HEK293 (cell line): ENCODE results near the gene UBL4A.
A peak's percentile ranks its signal among the peaks of the same experiment; 100 is the strongest.

Source experiments
- CTCF ChIA-PET: fragments of 350-600 bp; formaldehyde crosslinking; extraction: SDS; loops from one replicate; lab custom pipeline; 2021; ENCODE audit warnings: antibody characterized with exemption; lab: Yijun Ruan, JAX
- POLR2A ChIA-PET: fragments of 300-600 bp; formaldehyde crosslinking; extraction: SDS; loops from one replicate; lab custom pipeline; 2020; ENCODE audit warnings: antibody characterized with exemption, inconsistent platforms; lab: Yijun Ruan, JAX
- H3K27ac ChIP-seq: fragments of 200-500 bp; sonication (Bioruptor generic); 2 replicates; pipeline ENCODE4 v1.5.1; 2014; ENCODE audit warnings: low read depth, low read length, control low read depth, inconsistent platforms; ENCODE audit errors: extremely low read depth
- H3K36me3 ChIP-seq, 2 experiments: fragments of 200-500 bp in 1 of 2; sonication (Bioruptor generic) in 1 of 2; 1 replicate in 1 of 2; 2 replicates in 1 of 2; pipeline ENCODE4 v1.5.1; 2014 to 2017; ENCODE audit warnings: inconsistent platforms in 2 of 2, low read length in 2 of 2; ENCODE audit not compliant: control insufficient read depth in 2 of 2, insufficient read depth in 1 of 2
- H3K4me1 ChIP-seq: fragments of 200-500 bp; sonication (Bioruptor generic); 2 replicates; pipeline ENCODE4 v1.5.1; 2014; ENCODE audit warnings: mild to moderate bottlenecking, low read length, inconsistent platforms; ENCODE audit not compliant: control insufficient read depth, insufficient read depth
- H3K4me3 ChIP-seq: 2 replicates; pipeline ENCODE4 v1.5.1; 2011; ENCODE audit warnings: low read depth, mild to moderate bottlenecking, control low read depth, low read length, moderate library complexity
- H3K9me3 ChIP-seq: fragments of 200-500 bp; sonication (Bioruptor generic); 2 replicates; pipeline ENCODE4 v1.5.1; 2014; ENCODE audit warnings: low read depth, low read length, inconsistent platforms; ENCODE audit not compliant: control insufficient read depth, insufficient read depth
- HOXC10 ChIP-seq: sonication (generic); formaldehyde crosslinking; IDR thresholded peaks from 2 replicates; pipeline ENCODE4 v1.8.1; 2023; ENCODE audit warnings: mild to moderate bottlenecking, missing genetic modification reagents
- KLF9 ChIP-seq: fragments of 450-650 bp; formaldehyde crosslinking; IDR thresholded peaks from 2 replicates; pipeline ENCODE4 v1.5.1; 2016; ENCODE audit warnings: missing biosample characterization, missing genetic modification characterization, low read depth
- ZBTB6 ChIP-seq: fragments of 450-650 bp; formaldehyde crosslinking; IDR thresholded peaks from 2 replicates; pipeline ENCODE4 v1.5.1; 2017; ENCODE audit warnings: missing biosample characterization, missing genetic modification characterization
- ZFHX2 ChIP-seq: fragments of 450-650 bp; formaldehyde crosslinking; conservative IDR thresholded peaks from 2 replicates; pipeline ENCODE4 v1.5.1; 2016; ENCODE audit warnings: missing biosample characterization, missing genetic modification characterization
- ZFP41 ChIP-seq: fragments of 450-650 bp; formaldehyde crosslinking; IDR thresholded peaks from 2 replicates; pipeline ENCODE4 v1.5.1; 2016; ENCODE audit warnings: missing biosample characterization, missing genetic modification characterization, borderline replicate concordance
- ZNF2 ChIP-seq: fragments of 450-650 bp; formaldehyde crosslinking; IDR thresholded peaks from 2 replicates; pipeline ENCODE4 v1.5.1; 2016; ENCODE audit warnings: missing biosample characterization, missing genetic modification characterization
- ZNF302 ChIP-seq: fragments of 450-650 bp; formaldehyde crosslinking; IDR thresholded peaks from 2 replicates; pipeline ENCODE4 v1.5.1; 2016; ENCODE audit warnings: missing biosample characterization, missing genetic modification characterization, low read depth
- ZNF335 ChIP-seq: fragments of 450-650 bp; formaldehyde crosslinking; conservative IDR thresholded peaks from 2 replicates; pipeline ENCODE4 v1.5.1; 2016; ENCODE audit warnings: missing biosample characterization, missing genetic modification characterization
- ZNF350 ChIP-seq: fragments of 450-650 bp; formaldehyde crosslinking; IDR thresholded peaks from 2 replicates; pipeline ENCODE4 v1.5.0; 2017; ENCODE audit warnings: missing biosample characterization, mild to moderate bottlenecking, missing genetic modification characterization
- ZNF394 ChIP-seq: fragments of 450-650 bp; formaldehyde crosslinking; IDR thresholded peaks from 2 replicates; pipeline ENCODE4 v1.5.1; 2016; ENCODE audit warnings: missing biosample characterization, missing genetic modification characterization, mild to moderate bottlenecking, moderate library complexity, borderline replicate concordance
- ZNF426 ChIP-seq: fragments of 450-650 bp; formaldehyde crosslinking; IDR thresholded peaks from 2 replicates; pipeline ENCODE4 v1.5.1; 2017; ENCODE audit warnings: missing biosample characterization, missing genetic modification characterization, mild to moderate bottlenecking, inconsistent platforms, moderate library complexity
- ZNF548 ChIP-seq: fragments of 450-650 bp; formaldehyde crosslinking; IDR thresholded peaks from 2 replicates; pipeline ENCODE4 v1.5.1; 2016; ENCODE audit warnings: missing biosample characterization, missing genetic modification characterization
- ZNF585B ChIP-seq: fragments of 450-650 bp; formaldehyde crosslinking; IDR thresholded peaks from 2 replicates; pipeline ENCODE4 v1.5.1; 2016; ENCODE audit warnings: missing biosample characterization, missing genetic modification characterization
- ZNF596 ChIP-seq: fragments of 450-650 bp; IDR thresholded peaks from 2 replicates; pipeline ENCODE4 v1.5.0; 2018; ENCODE audit warnings: missing biosample characterization, mild to moderate bottlenecking, missing genetic modification characterization, moderate library complexity
- ZNF621 ChIP-seq: fragments of 450-650 bp; formaldehyde crosslinking; IDR thresholded peaks from 2 replicates; pipeline ENCODE4 v1.5.1; 2017; ENCODE audit warnings: missing biosample characterization, missing genetic modification characterization
- ZNF629 ChIP-seq: fragments of 450-650 bp; formaldehyde crosslinking; IDR thresholded peaks from 2 replicates; pipeline ENCODE4 v1.5.1; 2017; ENCODE audit warnings: missing biosample characterization, missing genetic modification characterization
- ZNF747 ChIP-seq: fragments of 450-650 bp; formaldehyde crosslinking; IDR thresholded peaks from 2 replicates; pipeline ENCODE4 v1.5.1; 2016; ENCODE audit warnings: missing biosample characterization, missing genetic modification characterization
- ZNF776 ChIP-seq: fragments of 450-650 bp; formaldehyde crosslinking; IDR thresholded peaks from 2 replicates; pipeline ENCODE4 v1.5.0; 2017; ENCODE audit warnings: missing biosample characterization, missing genetic modification characterization, borderline replicate concordance
- ZNF785 ChIP-seq: fragments of 450-650 bp; formaldehyde crosslinking; IDR thresholded peaks from 2 replicates; pipeline ENCODE4 v1.5.1; 2016; ENCODE audit warnings: missing biosample characterization, missing genetic modification characterization
- ZXDB ChIP-seq: fragments of 450-650 bp; formaldehyde crosslinking; IDR thresholded peaks from 2 replicates; pipeline ENCODE4 v1.5.1; 2016; ENCODE audit warnings: missing biosample characterization, missing genetic modification characterization
- TF ChIP-seq, protein P1 (sequence below): fragments of 450-650 bp; formaldehyde crosslinking; IDR thresholded peaks from 2 replicates; pipeline ENCODE4 v1.5.1; 2017; ENCODE audit warnings: missing biosample characterization, missing genetic modification characterization
- TF ChIP-seq, protein P2 (sequence below): fragments of 450-650 bp; formaldehyde crosslinking; IDR thresholded peaks from 2 replicates; pipeline ENCODE4; 2016; ENCODE audit warnings: missing biosample characterization, missing genetic modification characterization
- TF ChIP-seq, protein P3 (sequence below): fragments of 450-650 bp; formaldehyde crosslinking; conservative IDR thresholded peaks from 2 replicates; pipeline ENCODE4 v1.5.1; 2016; ENCODE audit warnings: low read depth, missing biosample characterization, missing genetic modification characterization
- TF ChIP-seq, protein P4 (sequence below): fragments of 450-650 bp; formaldehyde crosslinking; IDR thresholded peaks from 2 replicates; pipeline ENCODE4 v1.5.1; 2016; ENCODE audit warnings: missing biosample characterization, missing genetic modification characterization

Gene UBL4A

DNA sequence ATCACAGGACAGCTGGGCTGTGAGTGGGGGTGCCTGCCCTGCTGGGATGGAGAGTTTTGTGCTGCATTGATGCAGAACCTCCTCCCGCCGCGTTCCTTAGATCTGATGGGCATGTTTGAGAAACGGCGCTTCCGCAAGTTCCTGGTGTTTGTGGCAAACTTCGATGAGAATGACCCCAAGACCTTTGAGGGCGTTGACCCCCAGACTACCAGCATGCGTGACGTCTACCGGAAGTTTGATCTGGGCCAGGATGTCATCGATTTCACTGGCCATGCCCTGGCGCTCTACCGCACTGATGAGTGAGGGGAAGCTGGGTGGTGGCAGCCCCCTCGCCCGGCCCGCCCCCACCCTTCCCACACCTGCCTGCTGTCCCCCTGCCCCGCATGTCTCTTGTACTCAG is 46.6 kb downstream of the UBL4A start:
- Histone ChIP-seq H3K4me3 (no peak overlapping the region), H3K36me3 (peaks cover 7 to 65% of the 10 kb centered on the region in 2 experiments; a peak in 2 of 3 replicates), H3K27ac (no peak overlapping the region), H3K9me3 (no peaks in the 10 kb centered on the region), H3K4me1 (no peaks in the 10 kb centered on the region)
- ChIA-PET POLR2A (no interaction called here), CTCF (no interaction called here)
- no peak for TF ChIP-seq ZNF548
- no peak for TF ChIP-seq KLF9 (tag by site-specific recombination)
- TF ChIP-seq, protein P1, sequence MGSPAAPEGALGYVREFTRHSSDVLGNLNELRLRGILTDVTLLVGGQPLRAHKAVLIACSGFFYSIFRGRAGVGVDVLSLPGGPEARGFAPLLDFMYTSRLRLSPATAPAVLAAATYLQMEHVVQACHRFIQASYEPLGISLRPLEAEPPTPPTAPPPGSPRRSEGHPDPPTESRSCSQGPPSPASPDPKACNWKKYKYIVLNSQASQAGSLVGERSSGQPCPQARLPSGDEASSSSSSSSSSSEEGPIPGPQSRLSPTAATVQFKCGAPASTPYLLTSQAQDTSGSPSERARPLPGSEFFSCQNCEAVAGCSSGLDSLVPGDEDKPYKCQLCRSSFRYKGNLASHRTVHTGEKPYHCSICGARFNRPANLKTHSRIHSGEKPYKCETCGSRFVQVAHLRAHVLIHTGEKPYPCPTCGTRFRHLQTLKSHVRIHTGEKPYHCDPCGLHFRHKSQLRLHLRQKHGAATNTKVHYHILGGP (tag by site-specific recombination), result no peak
- TF ChIP-seq ZNF426, result no peak
- TF ChIP-seq ZXDB (tag by site-specific recombination), result no peak
- TF ChIP-seq ZNF621 (tag by site-specific recombination), result no peak
- TF ChIP-seq ZNF302, result no peak
- TF ChIP-seq ZNF596, result no peak
- no peak for TF ChIP-seq ZNF585B
- no peak for TF ChIP-seq ZNF785 (tag by site-specific recombination)
- TF ChIP-seq ZFP41, result no peak
- no peak for TF ChIP-seq ZNF350
- no peak for TF ChIP-seq ZNF2 (tag by site-specific recombination)
- TF ChIP-seq, protein P2, sequence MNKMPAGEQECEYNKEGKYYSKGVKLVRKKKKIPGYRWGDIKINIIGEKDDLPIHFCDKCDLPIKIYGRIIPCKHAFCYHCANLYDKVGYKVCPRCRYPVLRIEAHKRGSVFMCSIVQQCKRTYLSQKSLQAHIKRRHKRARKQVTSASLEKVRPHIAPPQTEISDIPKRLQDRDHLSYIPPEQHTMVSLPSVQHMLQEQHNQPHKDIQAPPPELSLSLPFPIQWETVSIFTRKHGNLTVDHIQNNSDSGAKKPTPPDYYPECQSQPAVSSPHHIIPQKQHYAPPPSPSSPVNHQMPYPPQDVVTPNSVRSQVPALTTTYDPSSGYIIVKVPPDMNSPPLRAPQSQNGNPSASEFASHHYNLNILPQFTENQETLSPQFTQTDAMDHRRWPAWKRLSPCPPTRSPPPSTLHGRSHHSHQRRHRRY (tag by site-specific recombination), result no peak
- no peak for TF ChIP-seq ZNF335 (tag by site-specific recombination)
- TF ChIP-seq ZNF747 (tag by site-specific recombination), result no peak
- no peak for TF ChIP-seq HOXC10 (CRISPR knock-in tag)
- no peak for TF ChIP-seq ZNF394 (tag by site-specific recombination)
- no peak for TF ChIP-seq ZBTB6 (tag by site-specific recombination)

- peaks cover 7 to 80% of the 10 kb centered on the region in 2 experiments; a peak in 2 of 3 replicates for H3K36me3 ChIP-seq
- POLR2A ChIA-PET, result no interaction called here
- no peaks in the 10 kb centered on the region for H3K9me3 ChIP-seq
- CTCF ChIA-PET, result interaction anchor here (0.5 to 0.7 kb wide), 2 partner anchors 10 to 78 kb away, joined by 3 to 4 read pairs; partner anchors contain the start of gene ATP6AP1
- H3K4me1 ChIP-seq, result no peaks in the 10 kb centered on the region
- peak overlapping the region; percentile 43; the same call in 1 of the 2 replicates for H3K27ac ChIP-seq
- peak overlapping the region; percentile 69 for H3K4me3 ChIP-seq
- TF ChIP-seq, protein P3, sequence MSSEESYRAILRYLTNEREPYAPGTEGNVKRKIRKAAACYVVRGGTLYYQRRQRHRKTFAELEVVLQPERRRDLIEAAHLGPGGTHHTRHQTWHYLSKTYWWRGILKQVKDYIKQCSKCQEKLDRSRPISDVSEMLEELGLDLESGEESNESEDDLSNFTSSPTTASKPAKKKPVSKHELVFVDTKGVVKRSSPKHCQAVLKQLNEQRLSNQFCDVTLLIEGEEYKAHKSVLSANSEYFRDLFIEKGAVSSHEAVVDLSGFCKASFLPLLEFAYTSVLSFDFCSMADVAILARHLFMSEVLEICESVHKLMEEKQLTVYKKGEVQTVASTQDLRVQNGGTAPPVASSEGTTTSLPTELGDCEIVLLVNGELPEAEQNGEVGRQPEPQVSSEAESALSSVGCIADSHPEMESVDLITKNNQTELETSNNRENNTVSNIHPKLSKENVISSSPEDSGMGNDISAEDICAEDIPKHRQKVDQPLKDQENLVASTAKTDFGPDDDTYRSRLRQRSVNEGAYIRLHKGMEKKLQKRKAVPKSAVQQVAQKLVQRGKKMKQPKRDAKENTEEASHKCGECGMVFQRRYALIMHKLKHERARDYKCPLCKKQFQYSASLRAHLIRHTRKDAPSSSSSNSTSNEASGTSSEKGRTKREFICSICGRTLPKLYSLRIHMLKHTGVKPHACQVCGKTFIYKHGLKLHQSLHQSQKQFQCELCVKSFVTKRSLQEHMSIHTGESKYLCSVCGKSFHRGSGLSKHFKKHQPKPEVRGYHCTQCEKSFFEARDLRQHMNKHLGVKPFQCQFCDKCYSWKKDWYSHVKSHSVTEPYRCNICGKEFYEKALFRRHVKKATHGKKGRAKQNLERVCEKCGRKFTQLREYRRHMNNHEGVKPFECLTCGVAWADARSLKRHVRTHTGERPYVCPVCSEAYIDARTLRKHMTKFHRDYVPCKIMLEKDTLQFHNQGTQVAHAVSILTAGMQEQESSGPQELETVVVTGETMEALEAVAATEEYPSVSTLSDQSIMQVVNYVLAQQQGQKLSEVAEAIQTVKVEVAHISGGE (tag by site-specific recombination), result no peak
- TF ChIP-seq ZFHX2 (tag by site-specific recombination), result peak; percentile 65
- TF ChIP-seq ZNF629 (tag by site-specific recombination), result no peak
- TF ChIP-seq, protein P4, sequence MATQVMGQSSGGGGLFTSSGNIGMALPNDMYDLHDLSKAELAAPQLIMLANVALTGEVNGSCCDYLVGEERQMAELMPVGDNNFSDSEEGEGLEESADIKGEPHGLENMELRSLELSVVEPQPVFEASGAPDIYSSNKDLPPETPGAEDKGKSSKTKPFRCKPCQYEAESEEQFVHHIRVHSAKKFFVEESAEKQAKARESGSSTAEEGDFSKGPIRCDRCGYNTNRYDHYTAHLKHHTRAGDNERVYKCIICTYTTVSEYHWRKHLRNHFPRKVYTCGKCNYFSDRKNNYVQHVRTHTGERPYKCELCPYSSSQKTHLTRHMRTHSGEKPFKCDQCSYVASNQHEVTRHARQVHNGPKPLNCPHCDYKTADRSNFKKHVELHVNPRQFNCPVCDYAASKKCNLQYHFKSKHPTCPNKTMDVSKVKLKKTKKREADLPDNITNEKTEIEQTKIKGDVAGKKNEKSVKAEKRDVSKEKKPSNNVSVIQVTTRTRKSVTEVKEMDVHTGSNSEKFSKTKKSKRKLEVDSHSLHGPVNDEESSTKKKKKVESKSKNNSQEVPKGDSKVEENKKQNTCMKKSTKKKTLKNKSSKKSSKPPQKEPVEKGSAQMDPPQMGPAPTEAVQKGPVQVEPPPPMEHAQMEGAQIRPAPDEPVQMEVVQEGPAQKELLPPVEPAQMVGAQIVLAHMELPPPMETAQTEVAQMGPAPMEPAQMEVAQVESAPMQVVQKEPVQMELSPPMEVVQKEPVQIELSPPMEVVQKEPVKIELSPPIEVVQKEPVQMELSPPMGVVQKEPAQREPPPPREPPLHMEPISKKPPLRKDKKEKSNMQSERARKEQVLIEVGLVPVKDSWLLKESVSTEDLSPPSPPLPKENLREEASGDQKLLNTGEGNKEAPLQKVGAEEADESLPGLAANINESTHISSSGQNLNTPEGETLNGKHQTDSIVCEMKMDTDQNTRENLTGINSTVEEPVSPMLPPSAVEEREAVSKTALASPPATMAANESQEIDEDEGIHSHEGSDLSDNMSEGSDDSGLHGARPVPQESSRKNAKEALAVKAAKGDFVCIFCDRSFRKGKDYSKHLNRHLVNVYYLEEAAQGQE (tag by site-specific recombination), result peak; percentile 43; the same call in 1 of the 2 replicates
- TF ChIP-seq ZNF776 (tag by site-specific recombination), result no peak
These were observed 48.2 kb downstream of the UBL4A start for GRCh38 chrX:154437971-154438893.
